AG08396 (cell line): ENCODE measurements around the gene TULP4.
"Not testable (repeated sequence)": the region's sequence is repeated elsewhere in the genome, so short reads cannot be mapped to it uniquely, and the experiment has no call there.

Experiments
- DNase-seq: peaks from one replicate; pipeline ENCODE4 v3.0.0; 2012; ENCODE audit warnings: low spot score, mixed read lengths

TULP4 gene

GRCh38 chr6:158502263-158502950 is 190.1 kb downstream of the TULP4 start:
- DNase-seq: no peak

DNA sequence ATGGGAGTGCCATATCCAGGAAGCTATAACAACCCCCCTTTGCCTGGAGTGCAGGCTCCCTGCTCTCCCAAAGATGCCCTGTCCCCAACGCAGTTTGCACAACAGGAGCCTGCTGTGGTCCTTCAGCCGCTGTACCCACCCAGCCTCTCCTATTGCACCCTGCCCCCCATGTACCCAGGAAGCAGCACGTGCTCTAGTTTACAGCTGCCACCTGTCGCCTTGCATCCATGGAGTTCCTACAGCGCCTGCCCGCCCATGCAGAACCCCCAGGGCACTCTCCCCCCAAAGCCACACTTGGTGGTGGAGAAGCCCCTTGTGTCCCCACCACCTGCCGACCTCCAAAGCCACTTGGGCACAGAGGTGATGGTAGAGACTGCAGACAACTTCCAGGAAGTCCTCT is 191.0 kb downstream of the TULP4 start:
- DNase-seq: no peak

DNA sequence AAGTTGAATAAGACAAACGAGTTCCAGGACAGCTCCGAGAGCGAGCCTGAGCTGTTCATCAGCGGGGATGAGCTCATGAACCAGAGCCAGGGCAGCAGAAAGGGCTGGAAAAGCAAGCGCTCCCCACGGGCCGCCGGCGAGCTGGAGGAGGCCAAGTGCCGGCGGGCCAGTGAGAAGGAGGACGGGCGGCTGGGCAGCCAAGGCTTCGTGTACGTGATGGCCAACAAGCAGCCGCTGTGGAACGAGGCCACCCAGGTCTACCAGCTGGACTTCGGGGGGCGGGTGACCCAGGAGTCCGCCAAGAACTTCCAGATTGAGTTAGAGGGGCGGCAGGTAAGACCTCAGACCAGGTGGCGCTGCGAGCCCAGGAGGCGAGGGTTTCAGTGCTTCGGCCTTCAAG is 191.6 kb downstream of the TULP4 start:
- DNase-seq: no peak

GRCh38 chr6:158505194-158505593 is 192.9 kb downstream of the TULP4 start:
- DNase-seq: no peak

DNA sequence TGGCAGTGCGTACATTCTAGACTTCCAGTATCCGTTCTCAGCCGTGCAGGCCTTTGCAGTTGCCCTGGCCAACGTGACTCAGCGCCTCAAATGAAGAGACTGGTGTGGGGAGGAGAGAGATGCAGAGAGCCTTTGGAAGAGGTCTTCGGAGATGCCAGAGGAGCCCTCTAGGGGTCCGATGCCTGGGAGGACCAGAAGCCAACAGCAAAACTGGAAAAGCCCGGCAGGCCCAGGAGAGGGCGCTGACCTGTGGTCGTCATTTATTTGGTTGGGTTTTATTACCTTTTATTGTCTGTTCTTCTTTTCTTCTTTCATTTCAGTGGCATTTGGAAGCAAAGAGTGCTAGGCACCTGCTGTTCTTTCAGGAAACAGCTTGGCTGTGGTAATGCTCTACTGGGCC is 194.3 kb downstream of the TULP4 start:
- DNase-seq: peak; percentile 40

DNA sequence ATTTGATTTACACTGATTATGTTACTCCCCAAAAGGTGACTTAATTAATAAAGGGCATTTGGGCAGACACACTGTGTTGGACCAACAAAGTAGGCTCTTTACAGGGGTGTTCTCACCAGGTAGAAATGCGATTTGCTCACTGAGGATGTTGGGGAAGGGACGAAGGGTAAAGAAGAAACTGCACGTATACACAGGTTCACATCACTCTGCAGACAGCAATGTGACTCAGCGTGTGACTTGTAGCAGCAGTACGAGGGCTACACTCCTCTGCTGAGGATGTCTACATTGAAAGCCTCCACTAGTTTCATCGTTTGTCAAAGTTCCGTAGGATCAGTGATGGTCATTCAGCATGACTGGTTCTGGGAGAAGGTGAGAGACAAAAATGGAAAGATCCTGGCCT is 194.9 kb downstream of the TULP4 start:
- no peak for DNase-seq

DNA sequence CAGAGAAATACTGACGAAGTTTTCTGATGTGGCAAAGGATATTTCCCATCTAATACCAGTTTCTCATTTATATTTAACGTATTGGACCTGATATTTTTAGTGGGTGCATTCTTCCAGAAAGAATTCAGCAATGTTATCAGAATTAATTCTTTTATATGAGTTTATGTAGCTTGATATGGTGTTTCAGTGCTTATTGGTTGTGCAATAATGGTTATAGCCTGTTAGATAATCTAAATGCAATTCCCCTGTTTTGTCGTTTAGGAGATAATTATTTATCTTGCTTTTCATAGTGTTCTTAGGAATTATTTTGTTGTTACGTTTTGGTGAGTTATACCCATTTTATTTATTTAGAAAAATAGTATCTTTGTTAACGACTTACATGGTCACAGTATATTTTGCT is 196.2 kb downstream of the TULP4 start:
- DNase-seq: no peak

DNA sequence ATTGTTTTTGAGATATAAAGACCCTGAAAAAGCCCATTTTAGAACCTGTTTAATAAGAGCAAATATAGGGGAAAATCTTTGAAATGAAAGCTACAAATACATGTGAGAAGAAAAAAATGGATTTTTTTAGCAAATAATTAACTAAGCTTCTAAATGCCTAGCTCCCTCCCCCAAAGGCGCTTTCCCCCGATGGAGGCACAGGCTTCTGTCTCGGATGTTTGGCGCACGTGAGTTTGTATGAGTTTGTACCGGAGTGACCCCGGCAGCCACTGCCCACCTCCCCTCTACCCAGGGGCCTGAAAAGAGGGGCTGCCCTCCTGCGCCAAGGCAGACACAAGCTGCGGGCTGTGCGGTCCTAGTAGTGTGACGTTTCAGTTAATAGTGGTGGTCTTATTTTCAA is 197.2 kb downstream of the TULP4 start:
- no peak for DNase-seq

DNA sequence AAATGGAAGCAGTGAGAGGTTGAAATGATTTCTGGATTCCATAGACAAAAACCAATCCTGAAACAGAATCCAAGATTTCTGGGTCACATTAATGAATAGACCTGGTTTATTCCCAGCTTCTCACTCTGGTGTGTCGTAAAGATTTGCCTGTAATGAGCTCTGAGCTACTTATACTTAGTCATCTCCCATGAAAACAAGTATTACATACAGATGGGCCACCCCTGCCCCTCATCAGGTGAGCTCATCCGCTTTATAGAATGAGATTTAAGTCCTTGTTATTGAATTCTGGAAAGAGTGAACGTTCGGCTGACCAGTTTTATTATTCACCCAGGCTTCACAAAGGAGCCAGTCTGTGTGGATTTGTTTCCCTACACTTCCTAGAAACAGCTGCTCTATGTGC is 200.5 kb downstream of the TULP4 start:
- no peak for DNase-seq

GRCh38 chr6:158514176-158514575 is 201.9 kb downstream of the TULP4 start:
- no peak for DNase-seq

GRCh38 chr6:158514991-158515390 is 202.7 kb downstream of the TULP4 start:
- DNase-seq: no peak

GRCh38 chr6:158516098-158516497 is 203.8 kb downstream of the TULP4 start:
- no peak for DNase-seq

DNA sequence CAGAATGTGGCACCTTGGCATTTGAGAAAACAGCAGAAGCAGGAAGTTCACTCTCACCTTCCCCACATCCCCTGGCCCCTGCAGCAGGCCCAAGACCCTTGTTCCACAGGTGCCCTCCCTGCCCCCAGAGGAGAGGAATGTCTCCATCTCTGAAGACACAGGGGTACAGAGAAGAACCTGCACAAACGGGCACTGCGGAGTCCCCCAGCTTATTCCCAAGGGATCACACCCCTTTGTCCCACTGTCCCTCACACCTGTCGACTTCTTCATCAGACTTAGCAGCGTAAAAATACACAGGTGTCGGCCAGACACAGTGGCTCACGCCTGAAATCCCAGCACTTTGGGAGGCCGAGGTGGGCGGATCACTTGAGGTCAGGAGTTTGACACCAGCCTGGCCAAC is 204.8 kb downstream of the TULP4 start:
- DNase-seq: no peak

DNA sequence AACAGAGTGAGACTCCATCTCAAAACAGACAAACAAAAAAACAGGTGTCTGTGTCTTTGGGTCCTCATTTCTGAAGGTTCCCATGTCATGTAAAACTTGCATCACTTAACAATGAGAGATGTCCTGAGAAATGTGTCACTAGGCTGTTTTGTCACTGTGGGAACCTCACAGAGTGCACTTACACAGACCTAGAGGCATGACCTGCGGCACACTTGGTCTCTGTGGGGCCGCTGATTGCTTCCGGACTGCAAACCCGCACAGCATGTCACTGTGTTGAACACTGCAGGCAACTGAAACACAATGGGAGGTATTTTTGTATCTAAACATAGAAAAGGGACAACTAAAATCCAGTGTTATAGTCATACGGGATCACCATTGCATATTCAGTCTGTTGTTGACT is 205.3 kb downstream of the TULP4 start:
- DNase-seq: no peak

- peak; percentile 82 for DNase-seq
These were observed 206.2 kb downstream of the TULP4 start for GRCh38 chr6:158518191-158519127.

DNA sequence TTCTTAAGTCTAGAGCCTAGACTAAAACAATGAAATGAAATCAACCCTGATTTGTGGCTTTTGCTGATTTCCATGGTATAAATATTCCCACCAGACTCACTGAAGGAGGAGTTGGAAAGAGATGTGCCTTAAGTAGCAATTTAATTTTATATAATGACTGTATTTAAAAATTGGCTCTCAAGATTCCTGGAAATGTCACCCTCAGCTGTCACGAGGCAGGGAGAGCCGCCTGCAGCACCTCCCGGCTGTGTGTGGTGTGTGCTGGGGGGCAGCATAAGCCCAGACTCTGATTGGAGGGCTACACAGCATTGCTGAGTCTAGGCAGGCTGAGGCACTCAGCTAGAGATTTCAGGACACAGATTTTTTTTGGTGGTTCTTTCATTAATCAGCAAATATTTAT is 207.0 kb downstream of the TULP4 start:
- DNase-seq: no peak

DNA sequence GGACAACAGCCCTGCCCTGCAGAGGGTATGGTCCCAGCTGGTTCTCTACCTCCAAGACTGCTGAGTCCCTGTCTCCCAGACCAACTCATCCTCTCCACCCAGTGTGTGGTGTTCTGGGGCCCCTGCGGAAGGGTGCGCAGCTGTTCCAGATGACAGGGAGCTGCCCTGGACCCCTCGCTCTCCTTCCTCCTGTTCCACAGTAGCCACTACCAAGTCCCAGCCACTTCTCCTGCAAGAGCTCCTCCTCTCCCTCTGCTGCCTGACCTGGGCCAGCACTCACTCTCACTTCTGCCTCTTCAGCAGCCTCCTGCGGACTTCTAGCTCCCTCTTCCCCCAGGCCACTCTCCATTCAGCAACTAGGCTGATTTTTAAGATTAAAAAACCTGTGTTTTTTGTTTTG is 207.5 kb downstream of the TULP4 start:
- DNase-seq: no peak

GRCh38 chr6:158520975-158521374 is 208.7 kb downstream of the TULP4 start:
- not testable (repeated sequence) for DNase-seq

DNA sequence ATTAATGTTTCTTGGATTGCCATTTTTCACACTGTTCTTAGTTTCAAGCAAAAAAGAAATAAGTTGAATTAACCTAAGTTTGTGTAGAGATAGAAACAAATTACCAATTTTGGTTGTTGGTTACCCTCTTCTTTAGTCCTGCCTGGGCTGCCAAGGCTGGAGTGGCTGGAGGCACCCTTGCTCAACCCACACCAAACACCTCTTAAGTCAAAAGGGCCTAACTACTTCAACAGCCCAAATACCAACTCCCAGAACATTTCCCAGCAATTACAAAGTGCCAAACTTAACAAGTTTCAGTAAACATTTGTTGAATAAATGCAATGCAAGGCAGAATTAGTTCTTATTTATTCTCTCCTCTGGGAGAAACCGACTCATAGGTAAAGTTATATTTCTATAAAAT is 209.5 kb downstream of the TULP4 start:
- no peak for DNase-seq

GRCh38 chr6:158522616-158523015 is 210.4 kb downstream of the TULP4 start:
- DNase-seq: no peak

- DNase-seq: no peak
These were observed 212.0 kb downstream of the TULP4 start for GRCh38 chr6:158524311-158524710.

GRCh38 chr6:158527858-158528257 is 215.6 kb downstream of the TULP4 start:
- not testable (repeated sequence) for DNase-seq

GRCh38 chr6:158528826-158529225 is 216.6 kb downstream of the TULP4 start:
- DNase-seq: no peak
